Lower leg skin (tissue), 4 donors: ENCODE data around the gene MSH6. TPM values are rescaled to one million over a fixed set of nuclear protein-coding genes. Genes with fewer than 3 reads are reported as not detected.

Source experiments
- DNase-seq, 2 donors: peaks; one replicate each; pipeline ENCODE4 v3.0.0-alpha.2; 2019; ENCODE audit warnings: low spot score in 2 of 2
- H3K4me3 ChIP-seq: fragments of 200-600 bp; sonication (generic); 2 replicates; pipeline ENCODE4 v1.5.1; 2017; ENCODE audit warnings: mild to moderate bottlenecking, low read depth; ENCODE audit not compliant: poor library complexity, severe bottlenecking
- POLR2A ChIP-seq, 2 donors: fragments of 450-650 bp; IDR thresholded peaks; one replicate each; pipeline ENCODE4 v1.6.1; 2016 to 2017; ENCODE audit warnings: antibody characterized with exemption in 2 of 2, mild to moderate bottlenecking in 1 of 2, moderate library complexity in 1 of 2
- WGBS, 2 donors: methylation state at CpG; one replicate each; pipeline ENCODE4 v1.1.5; 2018; 5-methylcytosine and 5-hydroxymethylcytosine counted together
- intact Hi-C: fragments of 100-400 bp; cut with DNase I; formaldehyde crosslinking; loops from one replicate; pipeline ENCODE4 v1.15.0; 2023; ENCODE audit warnings: low total_unique reads
- total RNA-seq, 4 donors: library from RNA; depleted of rRNA; stranded (reverse); fragments of >200 nt; gene quantifications; one replicate each; pipeline ENCODE4 v1.1.0, GENCODE V29; 2016
- TF ChIP-seq, protein P1 (sequence below), 3 donors: fragments of 450-650 bp; IDR thresholded peaks; one replicate each; pipeline ENCODE4 v1.5.1; 2016; ENCODE audit warnings: antibody characterized with exemption in 3 of 3, mild to moderate bottlenecking in 3 of 3, moderate library complexity in 2 of 3

MSH6 gene
- total RNA-seq, 4 donors from 2014 or later: 22.6 to 40.9 (median 34.7) TPM

DNA sequence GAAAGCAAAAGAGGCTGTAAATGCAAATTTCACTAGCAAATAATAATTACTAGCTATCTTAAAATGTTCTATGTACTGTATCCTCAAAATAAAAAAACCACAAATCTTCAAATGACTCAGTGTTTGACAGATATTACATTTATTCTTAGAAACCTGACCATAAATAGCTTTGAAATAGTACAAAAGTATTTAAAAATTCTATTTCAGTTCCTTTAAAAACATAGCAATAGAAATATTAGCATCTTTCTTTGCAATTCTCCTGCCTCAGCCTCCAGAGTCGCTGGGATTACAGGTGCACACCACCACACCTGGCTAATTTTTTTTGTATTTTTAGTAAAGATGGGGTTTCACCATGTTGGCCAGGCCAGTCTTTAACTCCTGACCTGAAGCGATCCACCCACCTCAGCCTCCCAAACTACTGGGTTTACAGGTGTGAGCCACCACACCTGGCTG, 50.6 kb downstream of the MSH6 start:
- intact Hi-C loops: no loop called here
- WGBS, 2 donors: 96 to 99% methylated on average over 2 of the region's 2 CpGs
- H3K4me3 ChIP-seq: no peak overlapping the region
- TF ChIP-seq, protein P1, sequence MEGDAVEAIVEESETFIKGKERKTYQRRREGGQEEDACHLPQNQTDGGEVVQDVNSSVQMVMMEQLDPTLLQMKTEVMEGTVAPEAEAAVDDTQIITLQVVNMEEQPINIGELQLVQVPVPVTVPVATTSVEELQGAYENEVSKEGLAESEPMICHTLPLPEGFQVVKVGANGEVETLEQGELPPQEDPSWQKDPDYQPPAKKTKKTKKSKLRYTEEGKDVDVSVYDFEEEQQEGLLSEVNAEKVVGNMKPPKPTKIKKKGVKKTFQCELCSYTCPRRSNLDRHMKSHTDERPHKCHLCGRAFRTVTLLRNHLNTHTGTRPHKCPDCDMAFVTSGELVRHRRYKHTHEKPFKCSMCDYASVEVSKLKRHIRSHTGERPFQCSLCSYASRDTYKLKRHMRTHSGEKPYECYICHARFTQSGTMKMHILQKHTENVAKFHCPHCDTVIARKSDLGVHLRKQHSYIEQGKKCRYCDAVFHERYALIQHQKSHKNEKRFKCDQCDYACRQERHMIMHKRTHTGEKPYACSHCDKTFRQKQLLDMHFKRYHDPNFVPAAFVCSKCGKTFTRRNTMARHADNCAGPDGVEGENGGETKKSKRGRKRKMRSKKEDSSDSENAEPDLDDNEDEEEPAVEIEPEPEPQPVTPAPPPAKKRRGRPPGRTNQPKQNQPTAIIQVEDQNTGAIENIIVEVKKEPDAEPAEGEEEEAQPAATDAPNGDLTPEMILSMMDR (IDR thresholded peaks at IDR 0.05): no peak
- TF ChIP-seq POLR2A (IDR thresholded peaks at IDR 0.05): no peak
- DNase-seq: no peak

DNA sequence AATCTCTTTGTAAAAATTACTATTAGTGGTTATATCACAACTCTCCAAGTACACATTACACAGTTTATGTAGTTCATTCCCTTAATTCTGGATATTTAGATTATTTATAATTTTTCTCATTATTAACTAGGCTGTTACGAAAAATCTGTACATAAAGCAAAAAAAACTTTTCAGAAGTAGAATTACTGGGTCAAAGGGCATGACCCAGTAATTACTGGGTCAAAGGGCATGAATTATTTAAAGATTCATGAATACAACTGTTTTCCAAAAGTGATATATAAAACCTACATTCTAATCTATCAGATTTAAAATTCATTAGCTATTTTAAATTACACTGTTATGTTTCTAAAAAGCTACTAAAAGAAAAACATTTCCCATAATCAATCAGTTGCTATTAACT, 55.3 kb downstream of the MSH6 start:
- no peak for TF ChIP-seq POLR2A (IDR thresholded peaks at IDR 0.05)
- TF ChIP-seq, protein P1 (IDR thresholded peaks at IDR 0.05): no peak
- intact Hi-C loops: no loop called here
- 88 to 99% methylated on average over 1 of the region's 1 CpG for WGBS, 2 donors
- H3K4me3 ChIP-seq: no peak overlapping the region
- no peak for DNase-seq

- DNase-seq: no peak
- intact Hi-C loops: no loop called here
- 72 to 83% methylated on average over 4 of the region's 4 CpGs for WGBS, 2 donors
- no peak overlapping the region for H3K4me3 ChIP-seq
- TF ChIP-seq POLR2A (IDR thresholded peaks at IDR 0.05): no peak
- TF ChIP-seq, protein P1 (IDR thresholded peaks at IDR 0.05): no peak
Observed at GRCh38 chr2:47838686-47839085, 55.7 kb downstream of the MSH6 start.

GRCh38 chr2:47842846-47843245, 59.9 kb downstream of the MSH6 start:
- TF ChIP-seq, protein P1 (IDR thresholded peaks at IDR 0.05): no peak
- no peak for TF ChIP-seq POLR2A (IDR thresholded peaks at IDR 0.05)
- DNase-seq: no peak
- H3K4me3 ChIP-seq: no peak overlapping the region
- intact Hi-C loops: no loop called here
- 78 to 82% methylated on average over 3 of the region's 3 CpGs for WGBS, 2 donors

DNA sequence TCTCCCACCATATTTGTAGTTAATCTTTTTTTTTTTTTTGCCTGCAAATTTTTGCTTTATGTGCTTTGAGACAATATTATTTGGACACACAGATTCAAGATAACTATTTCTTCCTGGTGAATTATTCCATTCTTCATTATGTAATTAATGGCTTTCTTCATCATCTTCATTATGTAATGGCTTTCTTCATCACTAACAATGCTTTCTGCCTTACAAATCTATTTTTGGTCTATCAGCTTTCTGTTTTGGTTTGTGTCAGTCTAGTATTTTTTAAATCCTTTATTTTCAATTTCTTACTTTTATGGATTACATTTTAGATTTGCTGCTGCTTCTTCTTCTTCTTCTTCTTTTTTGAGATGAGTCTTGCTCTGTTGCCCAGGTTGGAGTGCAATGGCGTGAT, 60.5 kb downstream of the MSH6 start:
- no peak overlapping the region for H3K4me3 ChIP-seq
- TF ChIP-seq, protein P1 (IDR thresholded peaks at IDR 0.05): no peak
- no peak for TF ChIP-seq POLR2A (IDR thresholded peaks at IDR 0.05)
- intact Hi-C loops: no loop called here
- WGBS, 2 donors: 100% methylated on average over 1 of the region's 1 CpG
- no peak for DNase-seq

- 93% methylated on average over 2 of the region's 2 CpGs for WGBS, 2 donors
- TF ChIP-seq, protein P1 (IDR thresholded peaks at IDR 0.05): no peak
- no peak for TF ChIP-seq POLR2A (IDR thresholded peaks at IDR 0.05)
- intact Hi-C loops: no loop called here
Observed at GRCh38 chr2:47844162-47844561, 61.2 kb downstream of the MSH6 start.

More at GRCh38 chr2:47844162-47844561, 61.2 kb downstream of the MSH6 start:
- H3K4me3 ChIP-seq: no peak overlapping the region
- no peak for DNase-seq
